GM12874 (cell line): ENCODE results near the gene TOR4A.

ENCODE experiments used
- CTCF ChIP-seq: IDR thresholded peaks from 2 replicates; pipeline ENCODE4 v1.5.1; 2011; ENCODE audit warnings: low read depth, mild to moderate bottlenecking, control low read depth, low read length, moderate library complexity; ENCODE audit not compliant: insufficient read depth

TOR4A gene

GRCh38 chr9:137231372-137232039, 46.0 kb upstream of the TOR4A start:
- TF ChIP-seq CTCF, result no peak

GRCh38 chr9:137232101-137232500, 45.4 kb upstream of the TOR4A start:
- no peak for TF ChIP-seq CTCF

GRCh38 chr9:137232510-137232909, 45.0 kb upstream of the TOR4A start:
- no peak for TF ChIP-seq CTCF

GRCh38 chr9:137233143-137233980, 44.2 kb upstream of the TOR4A start:
- no peak for TF ChIP-seq CTCF

GRCh38 chr9:137234055-137234697, 43.4 kb upstream of the TOR4A start:
- TF ChIP-seq CTCF, result no peak

- TF ChIP-seq CTCF, result no peak
Measured at GRCh38 chr9:137234758-137235423, 42.6 kb upstream of the TOR4A start.
